Measurements from ENCODE around the gene ANKRD40. TPM values are rescaled to one million over a fixed set of nuclear protein-coding genes. Genes with fewer than 3 reads are reported as not detected.

The ANKRD40 gene
- total and polyA plus RNA-seq, 9 of the 15 experiments (the other 6 are each of a cell fraction or from before 2014, with no cell fraction given), result 9.0 to 28.9 (median 27.7) TPM

GRCh38 chr17:50697663-50698272 lies 9.9 kb downstream of the ANKRD40 start:
- Histone ChIP-seq H3K79me2 (ENCODE audit: control insufficient read depth, insufficient read depth, low read length) (peaks cover 14% of the 10 kb centered on the region; the same call in 1 of the 3 replicates), H3K36me3 (ENCODE audit: control insufficient read depth, insufficient read depth, low read length) (peaks cover 81% of the 10 kb centered on the region), H3K4me3 (no peak overlapping the region), H4K20me1 (replicated peaks; ENCODE audit: control insufficient read depth, insufficient read depth, low read length) (no peaks in the 10 kb centered on the region), H3K9ac (ENCODE audit: insufficient read depth in 1 of 2, low read depth in 2 of 2, low read length in 2 of 2) (no peak overlapping the region), H3K27ac (ENCODE audit: extremely low read depth, low read depth, low read length) (no peak overlapping the region), H3K9me1 (ENCODE audit: control insufficient read depth, insufficient read depth, low read length) (no peaks in the 10 kb centered on the region), H3K4me2 (ENCODE audit: insufficient read depth, low read length) (no peak overlapping the region), H3K9me3 (replicated peaks; ENCODE audit: control insufficient read depth, insufficient read depth, low read depth, low read length) (no peaks in the 10 kb centered on the region), H3K4me1 (replicated peaks in 1 of 2; ENCODE audit: control insufficient read depth in 2 of 2, insufficient read depth in 2 of 2, low read length in 2 of 2) (no peaks in the 10 kb centered on the region), H3K27me3 (ENCODE audit: control insufficient read depth in 2 of 2, insufficient read depth in 2 of 2, low read length in 2 of 2) (no peaks in the 10 kb centered on the region), H2AFZ (ENCODE audit: low read depth, low read length) (no peak overlapping the region)
- WGBS (ENCODE audit: insufficient coverage, low coverage, missing lambda C conversion rate), result 73% methylated on average over 3 of the region's 3 CpGs
- ChIA-PET CTCF (ENCODE audit: low intra/inter-chr PET ratio) (no interaction called here), POLR2A (interaction anchor here (1.3 kb wide), 1 partner anchor 14 kb away, joined by 4 read pairs; no protein-coding TSS in a partner anchor)
- FAIRE-seq (peak; percentile 40), DNase-seq (ENCODE audit: extremely low read depth in 1 of 4, low spot score in 3 of 4) (no peak), ATAC-seq (no peak)
- BruUV-seq (replicated peaks), result no TSS peak
- TF ChIP-seq TFAP4 (CRISPR knock-in tag; IDR thresholded peaks at IDR 0.05; ENCODE audit: borderline replicate concordance), result no peak
- TF ChIP-seq HBP1 (CRISPR knock-in tag; IDR thresholded peaks at IDR 0.05), result no peak
- 0 out of 4 replicates have a peak, but pooled peaks of 1 of the 2 experiments have one; percentile 2 for TF ChIP-seq RAD21 (CRISPR knock-in tag; conservative IDR thresholded peaks at IDR 0.05 in 1 of 2, IDR thresholded peaks at IDR 0.05 in 1 of 2)
- TF ChIP-seq SPI1 (IDR thresholded peaks at IDR 0.05; ENCODE audit: borderline replicate concordance, low read depth, low read length), result peak; percentile 73
- peak in 2 of 3 experiments; percentile 11 to 16; a peak in 1 of 6 replicates for TF ChIP-seq CTCF (IDR thresholded peaks at IDR 0.05 in 2 of 3, conservative IDR thresholded peaks at IDR 0.05 in 1 of 3; ENCODE audit: insufficient read depth in 2 of 3, low read depth in 1 of 3, low read length in 3 of 3)
- TF ChIP-seq ZNF318 (IDR thresholded peaks at IDR 0.05; ENCODE audit: borderline replicate concordance in 1 of 2, low read depth in 1 of 2), result no peak
- intact Hi-C loops (cut with micrococcal nuclease) (loop anchor here (5.0 kb wide), 2 partner anchors 70 to 215 kb away; no protein-coding TSS in a partner anchor), in situ Hi-C loops (cut with MboI) (no loop called here)
